Measurements from ENCODE around the gene DNAJB9. TPM values are rescaled to one million over a fixed set of nuclear protein-coding genes. Genes with fewer than 3 reads are reported as not detected.
"Not testable (repeated sequence)": the region's sequence is repeated elsewhere in the genome, so short reads cannot be mapped to it uniquely, and the experiment has no call there.

Gene DNAJB9
- polyA plus RNA-seq, 3 donors = 18.1 to 20.7 (median 18.4) TPM

- no peaks in the 10 kb centered on the region for H3K27me3 Mint-ChIP-seq (ENCODE audit: low read depth in 3 of 3)
- H3K4me1 Mint-ChIP-seq = peaks cover 6% of the 10 kb centered on the region
- Histone ChIP-seq H2AFZ (ENCODE audit: insufficient read depth, low read depth, low read length, poor library complexity, severe bottlenecking) (no peak overlapping the region), H3K36me3 (replicated peaks in 1 of 2; ENCODE audit: control insufficient read depth in 1 of 2, insufficient read depth in 2 of 2, low read length in 2 of 2) (no peaks in the 10 kb centered on the region), H3K4me2 (replicated peaks; ENCODE audit: extremely low read depth, low read length, poor library complexity, severe bottlenecking) (no peak overlapping the region), H3K27me3 (ENCODE audit: control insufficient read depth in 2 of 2, insufficient read depth in 2 of 2, low read length in 2 of 2) (no peaks in the 10 kb centered on the region), H3K4me1 (ENCODE audit: control insufficient read depth in 1 of 2, insufficient read depth in 2 of 2, low read length in 2 of 2) (no peaks in the 10 kb centered on the region), H3K4me3 (replicated peaks in 1 of 3; ENCODE audit: low read depth in 2 of 3, low read length in 3 of 3) (no peak overlapping the region), H3K79me2 (ENCODE audit: insufficient read depth, low read length) (no peaks in the 10 kb centered on the region), H3K27ac (ENCODE audit: low read depth in 1 of 2, low read length in 2 of 2) (no peak overlapping the region), H3K9ac (ENCODE audit: insufficient read depth, low read length, poor library complexity, severe bottlenecking) (no peak overlapping the region), H4K20me1 (ENCODE audit: insufficient read depth, low read length) (no peaks in the 10 kb centered on the region), H3K9me3 (replicated peaks in 1 of 2; ENCODE audit: control insufficient read depth in 1 of 2, insufficient read depth in 1 of 2, low read length in 2 of 2) (peaks cover 9 to 12% of the 10 kb centered on the region in 2 donors)
- peaks cover 6 to 16% (median 15%) of the 10 kb centered on the region in 7 donors for H3K9me3 Mint-ChIP-seq
- 100% methylated on average over 1 of the region's 2 CpGs for WGBS (ENCODE audit: insufficient coverage)
- peak overlapping the region in 2 of 7 donors; percentile 47 to 56 for H3K27ac Mint-ChIP-seq
- intact Hi-C loops (cut with micrococcal nuclease) = no loop called here
- no peak overlapping the region for H3K4me3 Mint-ChIP-seq
- DNase-seq = no peak
- TF ChIP-seq CTCF (IDR thresholded peaks at IDR 0.05) = no peak
- H3K36me3 Mint-ChIP-seq = no peaks in the 10 kb centered on the region
Observed at GRCh38 chr7:108537229-108537628, 32.4 kb upstream of the DNAJB9 start.

- H3K27ac Mint-ChIP-seq; H3K9ac ChIP-seq (ENCODE audit: insufficient read depth, low read length, poor library complexity, severe bottlenecking); H3K36me3 Mint-ChIP-seq; H3K36me3 ChIP-seq (replicated peaks in 1 of 2; ENCODE audit: control insufficient read depth in 1 of 2, insufficient read depth in 2 of 2, low read length in 2 of 2); H3K4me3 Mint-ChIP-seq; H3K27me3 Mint-ChIP-seq (ENCODE audit: low read depth in 3 of 3); H3K4me1 ChIP-seq (ENCODE audit: control insufficient read depth in 1 of 2, insufficient read depth in 2 of 2, low read length in 2 of 2); H3K79me2 ChIP-seq (ENCODE audit: insufficient read depth, low read length); H4K20me1 ChIP-seq (ENCODE audit: insufficient read depth, low read length); intact Hi-C loops (cut with micrococcal nuclease); H3K27me3 ChIP-seq (ENCODE audit: control insufficient read depth in 2 of 2, insufficient read depth in 2 of 2, low read length in 2 of 2); H2AFZ ChIP-seq (ENCODE audit: insufficient read depth, low read depth, low read length, poor library complexity, severe bottlenecking); DNase-seq; H3K27ac ChIP-seq (ENCODE audit: low read depth in 1 of 2, low read length in 2 of 2); H3K4me3 ChIP-seq (replicated peaks in 1 of 3; ENCODE audit: low read depth in 2 of 3, low read length in 3 of 3); H3K4me1 Mint-ChIP-seq; H3K4me2 ChIP-seq (replicated peaks; ENCODE audit: extremely low read depth, low read length, poor library complexity, severe bottlenecking): not testable (repeated sequence)
- WGBS (ENCODE audit: insufficient coverage) = no CpG with 5 or more reads among the region's 2 CpGs
- H3K9me3 ChIP-seq (replicated peaks in 1 of 2; ENCODE audit: control insufficient read depth in 1 of 2, insufficient read depth in 1 of 2, low read length in 2 of 2) = peaks cover 9 to 12% of the 10 kb centered on the region in 2 donors
- H3K9me3 Mint-ChIP-seq = peaks cover 6 to 16% (median 15%) of the 10 kb centered on the region in 7 donors
Observed at GRCh38 chr7:108538236-108538635, 31.4 kb upstream of the DNAJB9 start.

GRCh38 chr7:108538685-108539084 lies 31.0 kb upstream of the DNAJB9 start:
- H3K27ac ChIP-seq (ENCODE audit: low read depth in 1 of 2, low read length in 2 of 2); H3K79me2 ChIP-seq (ENCODE audit: insufficient read depth, low read length); H3K4me3 ChIP-seq (replicated peaks in 1 of 3; ENCODE audit: low read depth in 2 of 3, low read length in 3 of 3); H3K4me1 ChIP-seq (ENCODE audit: control insufficient read depth in 1 of 2, insufficient read depth in 2 of 2, low read length in 2 of 2); H3K9ac ChIP-seq (ENCODE audit: insufficient read depth, low read length, poor library complexity, severe bottlenecking); H3K27me3 ChIP-seq (ENCODE audit: control insufficient read depth in 2 of 2, insufficient read depth in 2 of 2, low read length in 2 of 2); H3K36me3 Mint-ChIP-seq; H4K20me1 ChIP-seq (ENCODE audit: insufficient read depth, low read length); H3K36me3 ChIP-seq (replicated peaks in 1 of 2; ENCODE audit: control insufficient read depth in 1 of 2, insufficient read depth in 2 of 2, low read length in 2 of 2); H3K27ac Mint-ChIP-seq; H3K4me3 Mint-ChIP-seq; H2AFZ ChIP-seq (ENCODE audit: insufficient read depth, low read depth, low read length, poor library complexity, severe bottlenecking); H3K4me1 Mint-ChIP-seq; DNase-seq; H3K4me2 ChIP-seq (replicated peaks; ENCODE audit: extremely low read depth, low read length, poor library complexity, severe bottlenecking); H3K27me3 Mint-ChIP-seq (ENCODE audit: low read depth in 3 of 3); intact Hi-C loops (cut with micrococcal nuclease): not testable (repeated sequence)
- H3K9me3 Mint-ChIP-seq = peaks cover 6 to 16% (median 15%) of the 10 kb centered on the region in 7 donors
- peaks cover 9 to 12% of the 10 kb centered on the region in 2 donors for H3K9me3 ChIP-seq (replicated peaks in 1 of 2; ENCODE audit: control insufficient read depth in 1 of 2, insufficient read depth in 1 of 2, low read length in 2 of 2)
- no CpG with 5 or more reads among the region's 4 CpGs for WGBS (ENCODE audit: insufficient coverage)

Measured in CD14-positive monocyte (primary cell).